ENCODE results near the gene ACLY. TPM values are rescaled to one million over a fixed set of nuclear protein-coding genes. Genes with fewer than 3 reads are reported as not detected.
A peak's percentile ranks its signal among the peaks of the same experiment; 100 is the strongest.

Gene ACLY
- total and polyA plus RNA-seq, 7 experiments from 2014 or later, result 42.7 to 154 (median 67.9) TPM

GRCh38 chr17:41818024-41818423 is 100.7 kb downstream of the ACLY start:
- ChIA-PET CTCF (interaction anchor here (0.6 kb wide), 1 partner anchor 24 kb away, joined by 3 read pairs; no protein-coding TSS in a partner anchor), POLR2A (no interaction called here)
- H3K27ac ChIP-seq (ENCODE audit: low read depth, low read length), result no peak overlapping the region
- H3K4me3 Mint-ChIP-seq, result no peak overlapping the region
- H3K4me3 ChIP-seq (ENCODE audit: low read length), result no peak overlapping the region
- intact Hi-C loops (cut with micrococcal nuclease), result no loop called here
- no peaks in the 10 kb centered on the region for H3K9me3 ChIP-seq (ENCODE audit: control insufficient read depth in 2 of 3, low read length in 3 of 3)
- H3K27ac Mint-ChIP-seq, result peak overlapping the region in 1 of 9 donors; percentile 25
- H3K9me3 Mint-ChIP-seq, result no peaks in the 10 kb centered on the region
- H3K27me3 ChIP-seq (ENCODE audit: control insufficient read depth in 2 of 2, insufficient read depth in 2 of 2, low read length in 2 of 2), result no peaks in the 10 kb centered on the region
- no peak for DNase-seq
- H3K36me3 Mint-ChIP-seq, result no peaks in the 10 kb centered on the region
- peaks cover 0 to 5% (median 4%) of the 10 kb centered on the region in 7 donors for H3K4me1 Mint-ChIP-seq
- no peaks in the 10 kb centered on the region for H3K4me1 ChIP-seq (ENCODE audit: control insufficient read depth in 2 of 2, insufficient read depth in 2 of 2, low read length in 2 of 2)
- no peak for ATAC-seq
- H3K36me3 ChIP-seq (ENCODE audit: control insufficient read depth in 2 of 3, insufficient read depth in 3 of 3, low read length in 3 of 3), result no peaks in the 10 kb centered on the region
- peaks cover 0 to 6% (median 0%) of the 10 kb centered on the region in 5 donors for H3K27me3 Mint-ChIP-seq

Other genes starting within 250 kb of the ACLY start
- 1,000 to 10,000 TPM in 2 of 5 experiments, 100 to 1,000 TPM in 3; 710 to 2,222 (median 934) TPM for gene EIF1, start 230.1 kb downstream of the ACLY start, total RNA-seq
- gene EIF1, start 230.1 kb downstream of the ACLY start, polyA plus RNA-seq, result 1,000 to 10,000 TPM in 1 of 2 donors, 100 to 1,000 TPM in 1; 774 to 1,284 TPM
- not detected for gene GAST, start 206.6 kb downstream of the ACLY start, total RNA-seq
- not detected for gene GAST, start 206.6 kb downstream of the ACLY start, polyA plus RNA-seq
- under 1 TPM in 1 of 5 experiments, not detected in 4; 0.08 TPM for gene HAP1, start 184.3 kb downstream of the ACLY start, total RNA-seq
- gene HAP1, start 184.3 kb downstream of the ACLY start, polyA plus RNA-seq, result not detected
- 1 to 10 TPM in 2 of 5 experiments, under 1 TPM in 3; 0.24 to 8.2 (median 0.57) TPM for gene JUP, start 132.2 kb downstream of the ACLY start, total RNA-seq
- gene JUP, start 132.2 kb downstream of the ACLY start, polyA plus RNA-seq, result under 1 TPM; 0.19 to 0.25 TPM
- gene P3H4, start 107.0 kb downstream of the ACLY start, total RNA-seq, result 1 to 10 TPM; 3.6 to 7.0 (median 5.3) TPM
- gene P3H4, start 107.0 kb downstream of the ACLY start, polyA plus RNA-seq, result 1 to 10 TPM; 3.5 to 6.5 TPM
- gene FKBP10, start 105.9 kb downstream of the ACLY start, total RNA-seq, result under 1 TPM in 2 of 5 experiments, not detected in 3; 0.34 to 0.76 TPM
- not detected for gene FKBP10, start 105.9 kb downstream of the ACLY start, polyA plus RNA-seq
- gene NT5C3B, start 82.7 kb downstream of the ACLY start, total RNA-seq, result 10 to 100 TPM; 26.8 to 41.7 (median 37.2) TPM
- 10 to 100 TPM; 41.9 to 66.7 TPM for gene NT5C3B, start 82.7 kb downstream of the ACLY start, polyA plus RNA-seq
- gene KLHL10, start 81.1 kb downstream of the ACLY start, total RNA-seq, result not detected
- gene KLHL10, start 81.1 kb downstream of the ACLY start, polyA plus RNA-seq, result not detected
- 10 to 100 TPM; 15.2 to 25.9 (median 18.9) TPM for gene KLHL11, start 53.5 kb downstream of the ACLY start, total RNA-seq
- 1 to 10 TPM; 6.7 to 7.0 TPM for gene KLHL11, start 53.5 kb downstream of the ACLY start, polyA plus RNA-seq
- 1 to 10 TPM in 3 of 5 experiments, under 1 TPM in 1, not detected in 1; 0.16 to 4.1 (median 1.6) TPM for gene ODAD4, start 11.7 kb upstream of the ACLY start, total RNA-seq
- under 1 TPM; 0.10 to 0.40 TPM for gene ODAD4, start 11.7 kb upstream of the ACLY start, polyA plus RNA-seq
- gene CNP, start 47.8 kb upstream of the ACLY start, total RNA-seq, result 10 to 100 TPM; 29.6 to 86.3 (median 32.5) TPM
- gene CNP, start 47.8 kb upstream of the ACLY start, polyA plus RNA-seq, result 10 to 100 TPM; 32.3 to 34.2 TPM
- 100 to 1,000 TPM in 4 of 5 experiments, 10 to 100 TPM in 1; 99.4 to 145 (median 109) TPM for gene DNAJC7, start 98.5 kb upstream of the ACLY start, total RNA-seq
- 10 to 100 TPM; 65.4 to 77.7 TPM for gene DNAJC7, start 98.5 kb upstream of the ACLY start, polyA plus RNA-seq
- gene NKIRAS2, start 101.1 kb upstream of the ACLY start, total RNA-seq, result 10 to 100 TPM; 14.3 to 24.0 (median 20.4) TPM
- gene NKIRAS2, start 101.1 kb upstream of the ACLY start, polyA plus RNA-seq, result 10 to 100 TPM; 24.6 to 30.5 TPM
- gene C17orf113, start 131.7 kb upstream of the ACLY start, total RNA-seq, result 1 to 10 TPM in 1 of 5 experiments, under 1 TPM in 4; 0.10 to 1.0 (median 0.67) TPM
- under 1 TPM; 0.14 to 0.28 TPM for gene C17orf113, start 131.7 kb upstream of the ACLY start, polyA plus RNA-seq
- gene ZNF385C, start 179.5 kb upstream of the ACLY start, total RNA-seq, result under 1 TPM in 4 of 5 experiments, not detected in 1; 0.15 to 0.45 (median 0.23) TPM
- gene ZNF385C, start 179.5 kb upstream of the ACLY start, polyA plus RNA-seq, result not detected
- gene DHX58, start 193.8 kb upstream of the ACLY start, total RNA-seq, result 10 to 100 TPM; 36.0 to 80.5 (median 53.5) TPM
- 10 to 100 TPM; 10.1 to 24.7 TPM for gene DHX58, start 193.8 kb upstream of the ACLY start, polyA plus RNA-seq
- 10 to 100 TPM; 39.6 to 71.1 (median 49.1) TPM for gene KAT2A, start 202.4 kb upstream of the ACLY start, total RNA-seq
- 10 to 100 TPM in 1 of 2 donors, 1 to 10 TPM in 1; 6.6 to 12.0 TPM for gene KAT2A, start 202.4 kb upstream of the ACLY start, polyA plus RNA-seq
- under 1 TPM in 2 of 5 experiments, not detected in 3; 0.12 to 0.16 TPM for gene HSPB9, start 203.9 kb upstream of the ACLY start, total RNA-seq
- gene HSPB9, start 203.9 kb upstream of the ACLY start, polyA plus RNA-seq, result under 1 TPM in 1 of 2 donors, not detected in 1; 0.10 TPM
- gene RAB5C, start 236.0 kb upstream of the ACLY start, total RNA-seq, result 10 to 100 TPM; 72.0 to 95.2 (median 75.4) TPM
- gene RAB5C, start 236.0 kb upstream of the ACLY start, polyA plus RNA-seq, result 10 to 100 TPM; 56.6 to 63.2 TPM

Measured in naive thymus-derived CD4-positive, alpha-beta T cell (primary cell).